Activated CD8-positive, alpha-beta memory T cell treated with anti-CD3 and anti-CD28 coated beads, Interleukin-2, amount 50 U/mL, for 1 hour (primary cell): ENCODE results near the gene BRAF.
"Not testable (repeated sequence)": the region's sequence is repeated elsewhere in the genome, so short reads cannot be mapped to it uniquely, and the experiment has no call there.

ENCODE experiments used
- DNase-seq: peaks from one replicate; pipeline ENCODE4 v3.0.0-alpha.2; 2020; ENCODE audit errors: extremely low read depth

BRAF gene

GRCh38 chr7:140924821-140925421 lies at the start of gene BRAF:
Gene BRAF, minus strand, starts transcription at chr7:140924929. Its CDS starts 226 bp downstream, at chr7:140924703.
- peak; percentile 77 for DNase-seq

GRCh38 chr7:140972876-140973829 lies 48.4 kb upstream of the BRAF start:
- no peak for DNase-seq

- DNase-seq, result no peak
Observed at GRCh38 chr7:140972344-140972743, 47.6 kb upstream of the BRAF start.

- DNase-seq, result no peak
Observed at GRCh38 chr7:140967438-140967837, 42.7 kb upstream of the BRAF start.

- DNase-seq, result no peak
Observed at GRCh38 chr7:140966561-140967233, 42.0 kb upstream of the BRAF start.

GRCh38 chr7:140961117-140961516 lies 36.4 kb upstream of the BRAF start:
- no peak for DNase-seq

GRCh38 chr7:140956997-140957396 lies 32.3 kb upstream of the BRAF start:
- DNase-seq, result not testable (repeated sequence)

GRCh38 chr7:140945940-140946339 lies 21.2 kb upstream of the BRAF start:
- no peak for DNase-seq

GRCh38 chr7:140942242-140942641 lies 17.5 kb upstream of the BRAF start:
- DNase-seq, result not testable (repeated sequence)

GRCh38 chr7:140940898-140941297 lies 16.2 kb upstream of the BRAF start:
- no peak for DNase-seq

- no peak for DNase-seq
Observed at GRCh38 chr7:140937702-140938264, 13.1 kb upstream of the BRAF start.

GRCh38 chr7:140928491-140929309 lies 4.0 kb upstream of the BRAF start:
- DNase-seq, result no peak

- DNase-seq, result not testable (repeated sequence)
Observed at GRCh38 chr7:140927945-140928344, 3.2 kb upstream of the BRAF start.

GRCh38 chr7:140927351-140927750 lies 2.6 kb upstream of the BRAF start:
- no peak for DNase-seq

GRCh38 chr7:140926021-140926817 lies 1.5 kb upstream of the BRAF start:
- no peak for DNase-seq

GRCh38 chr7:140924019-140924820 lies 509 bp downstream of the BRAF start:
- DNase-seq, result peak; percentile 61

GRCh38 chr7:140923358-140924006 lies 1.2 kb downstream of the BRAF start:
- DNase-seq, result no peak

GRCh38 chr7:140922741-140923345 lies 1.9 kb downstream of the BRAF start:
- no peak for DNase-seq

- no peak for DNase-seq
Observed at GRCh38 chr7:140920745-140921144, 4.0 kb downstream of the BRAF start.
